MM.1S (cell line): ENCODE data around the gene OR2A1.
"Not testable (repeated sequence)": the region's sequence is repeated elsewhere in the genome, so short reads cannot be mapped to it uniquely, and the experiment has no call there.

Experiments
- DNase-seq: peaks from one replicate; pipeline ENCODE4 v3.0.0-alpha.2; 2015
- H2AFZ ChIP-seq: fragments of 300-600 bp; sonication (generic); 2 replicates; pipeline ENCODE4 v1.6.0; 2016; ENCODE audit warnings: antibody characterized with exemption, low read length
- H3F3A ChIP-seq: fragments of 300-600 bp; sonication (generic); 2 replicates; pipeline ENCODE4 v1.6.1; 2016; ENCODE audit warnings: mild to moderate bottlenecking, antibody characterized with exemption, low read length, moderate library complexity, mixed read lengths; ENCODE audit not compliant: insufficient read depth
- H3K27ac ChIP-seq: fragments of 300-600 bp; sonication (generic); 2 replicates; pipeline ENCODE4 v1.5.1; 2016; ENCODE audit warnings: mild to moderate bottlenecking, low read length
- H3K27me3 ChIP-seq: fragments of 300-600 bp; sonication (generic); replicated peaks from 2 replicates; pipeline ENCODE4 v1.6.0; 2016; ENCODE audit warnings: low read length; ENCODE audit not compliant: insufficient read depth
- H3K36me3 ChIP-seq: fragments of 300-600 bp; sonication (generic); replicated peaks from 2 replicates; pipeline ENCODE4 v1.6.1; 2016; ENCODE audit warnings: mild to moderate bottlenecking, low read length, mixed read lengths; ENCODE audit not compliant: insufficient read depth
- H3K4me1 ChIP-seq: fragments of 300-600 bp; sonication (generic); 2 replicates; pipeline ENCODE4 v1.6.1; 2016; ENCODE audit warnings: low read length, mixed read lengths
- H3K4me2 ChIP-seq: fragments of 300-600 bp; sonication (generic); 2 replicates; pipeline ENCODE4 v1.6.0; 2016; ENCODE audit warnings: low read depth, low read length
- H3K4me3 ChIP-seq: fragments of 300-600 bp; sonication (generic); 2 replicates; pipeline ENCODE4 v1.5.1; 2016; ENCODE audit warnings: low read length, mixed read lengths
- H3K79me2 ChIP-seq: fragments of 300-600 bp; sonication (generic); 2 replicates; pipeline ENCODE4 v1.6.1; 2016; ENCODE audit warnings: mixed run types, low read length, mixed read lengths
- H3K9ac ChIP-seq: fragments of 300-600 bp; sonication (generic); 2 replicates; pipeline ENCODE4 v1.6.1; 2016; ENCODE audit warnings: low read length, mixed read lengths
- H3K9me2 ChIP-seq: fragments of 300-600 bp; sonication (generic); replicated peaks from 2 replicates; pipeline ENCODE4 v1.6.1; 2016; ENCODE audit warnings: mild to moderate bottlenecking, low read length, mixed read lengths; ENCODE audit not compliant: insufficient read depth
- H3K9me3 ChIP-seq: fragments of 300-600 bp; sonication (generic); replicated peaks from 2 replicates; pipeline ENCODE4 v1.6.1; 2016; ENCODE audit warnings: mild to moderate bottlenecking, low read length, mixed read lengths; ENCODE audit not compliant: insufficient read depth
- H4K20me1 ChIP-seq: fragments of 300-600 bp; sonication (generic); 2 replicates; pipeline ENCODE4 v1.6.1; 2016; ENCODE audit warnings: mild to moderate bottlenecking, low read length, moderate library complexity, mixed read lengths; ENCODE audit not compliant: insufficient read depth

OR2A1 gene

GRCh38 chr7:144365523-144365922, 53.3 kb downstream of the OR2A1 start:
- H3K27ac ChIP-seq, H2AFZ ChIP-seq, H3F3A ChIP-seq, H3K9me2 ChIP-seq, H3K4me3 ChIP-seq, H3K9me3 ChIP-seq, H3K9ac ChIP-seq, DNase-seq, H3K79me2 ChIP-seq, H3K27me3 ChIP-seq, H3K4me2 ChIP-seq, H3K36me3 ChIP-seq, H4K20me1 ChIP-seq, H3K4me1 ChIP-seq: not testable (repeated sequence)

GRCh38 chr7:144367250-144367649, 55.0 kb downstream of the OR2A1 start:
- not testable (repeated sequence) for H3K79me2 ChIP-seq, H3K9me3 ChIP-seq, H2AFZ ChIP-seq, H3K4me1 ChIP-seq, H3K27ac ChIP-seq, H3K4me3 ChIP-seq, H3K4me2 ChIP-seq, H4K20me1 ChIP-seq, H3K36me3 ChIP-seq, H3F3A ChIP-seq, H3K9me2 ChIP-seq, H3K27me3 ChIP-seq, DNase-seq, H3K9ac ChIP-seq

GRCh38 chr7:144369221-144369620, 57.0 kb downstream of the OR2A1 start:
- DNase-seq, H4K20me1 ChIP-seq, H3K4me3 ChIP-seq, H3K9ac ChIP-seq, H2AFZ ChIP-seq, H3K9me2 ChIP-seq, H3K9me3 ChIP-seq, H3K27ac ChIP-seq, H3K4me2 ChIP-seq, H3K27me3 ChIP-seq, H3K79me2 ChIP-seq, H3F3A ChIP-seq, H3K36me3 ChIP-seq, H3K4me1 ChIP-seq: not testable (repeated sequence)
